HEK293T (cell line): ENCODE measurements around the gene YRDC.

Source experiments
- CTCF ChIA-PET: fragments of 350-600 bp; formaldehyde crosslinking; extraction: SDS; loops from one replicate; lab custom pipeline; 2021; ENCODE audit warnings: antibody characterized with exemption, inconsistent platforms; lab: Yijun Ruan, JAX
- POLR2A ChIA-PET: fragments of 350-600 bp; formaldehyde crosslinking; extraction: SDS; loops from one replicate; lab custom pipeline; 2020; ENCODE audit warnings: antibody characterized with exemption, inconsistent platforms; lab: Yijun Ruan, JAX
- DNase-seq: peaks from one replicate; pipeline ENCODE4 v3.0.0; 2012; ENCODE audit warnings: mixed read lengths; ENCODE audit errors: extremely low spot score
- ARNT ChIP-seq: fragments of 450-650 bp; IDR thresholded peaks from 2 replicates; pipeline ENCODE4 v1.6.1; 2017; ENCODE audit warnings: mild to moderate bottlenecking
- BHLHE40 ChIP-seq: fragments of 450-650 bp; IDR thresholded peaks from 2 replicates; pipeline ENCODE4 v1.6.1; 2016; ENCODE audit warnings: mild to moderate bottlenecking, moderate library complexity, borderline replicate concordance
- CTBP1 ChIP-seq: fragments of 450-650 bp; IDR thresholded peaks from 2 replicates; pipeline ENCODE4 v1.6.1; 2016; ENCODE audit warnings: borderline replicate concordance
- ELF4 ChIP-seq: fragments of 450-650 bp; IDR thresholded peaks from 2 replicates; pipeline ENCODE4 v1.6.1; 2017; ENCODE audit warnings: antibody characterized with exemption
- FOXA1 ChIP-seq: fragments of 450-650 bp; IDR thresholded peaks from 2 replicates; pipeline ENCODE4 v1.6.1; 2016; ENCODE audit warnings: mild to moderate bottlenecking
- FOXK2 ChIP-seq: fragments of 450-650 bp; IDR thresholded peaks from 2 replicates; pipeline ENCODE4 v1.6.1; 2016; ENCODE audit warnings: mild to moderate bottlenecking
- FOXM1 ChIP-seq: fragments of 450-650 bp; IDR thresholded peaks from 2 replicates; pipeline ENCODE4 v1.6.1; 2017; ENCODE audit warnings: mild to moderate bottlenecking, borderline replicate concordance
- HDGF ChIP-seq: fragments of 450-650 bp; IDR thresholded peaks from 2 replicates; pipeline ENCODE4 v1.6.1; 2017; ENCODE audit warnings: antibody characterized with exemption, borderline replicate concordance
- L3MBTL2 ChIP-seq: fragments of 450-650 bp; conservative IDR thresholded peaks from 2 replicates; pipeline ENCODE4 v1.6.1; 2016; ENCODE audit warnings: mild to moderate bottlenecking
- LEF1 ChIP-seq: fragments of 450-650 bp; IDR thresholded peaks from 2 replicates; pipeline ENCODE4 v1.6.1; 2017; ENCODE audit warnings: mild to moderate bottlenecking, borderline replicate concordance
- NFRKB ChIP-seq: fragments of 450-650 bp; IDR thresholded peaks from 2 replicates; pipeline ENCODE4 v1.6.1; 2016; ENCODE audit warnings: mild to moderate bottlenecking, moderate library complexity
- PKNOX1 ChIP-seq: fragments of 450-650 bp; IDR thresholded peaks from 2 replicates; pipeline ENCODE4 v1.6.1; 2016
- SP1 ChIP-seq: fragments of 450-650 bp; IDR thresholded peaks from 2 replicates; pipeline ENCODE4 v1.6.1; 2017
- SUZ12 ChIP-seq: fragments of 450-650 bp; IDR thresholded peaks from 2 replicates; pipeline ENCODE4 v1.6.1; 2016; ENCODE audit warnings: mild to moderate bottlenecking
- TARDBP ChIP-seq: fragments of 450-650 bp; IDR thresholded peaks from 2 replicates; pipeline ENCODE4 v1.6.1; 2016
- ZNF384 ChIP-seq: fragments of 450-650 bp; IDR thresholded peaks from 2 replicates; pipeline ENCODE4 v1.6.1; 2016

Gene YRDC

DNA sequence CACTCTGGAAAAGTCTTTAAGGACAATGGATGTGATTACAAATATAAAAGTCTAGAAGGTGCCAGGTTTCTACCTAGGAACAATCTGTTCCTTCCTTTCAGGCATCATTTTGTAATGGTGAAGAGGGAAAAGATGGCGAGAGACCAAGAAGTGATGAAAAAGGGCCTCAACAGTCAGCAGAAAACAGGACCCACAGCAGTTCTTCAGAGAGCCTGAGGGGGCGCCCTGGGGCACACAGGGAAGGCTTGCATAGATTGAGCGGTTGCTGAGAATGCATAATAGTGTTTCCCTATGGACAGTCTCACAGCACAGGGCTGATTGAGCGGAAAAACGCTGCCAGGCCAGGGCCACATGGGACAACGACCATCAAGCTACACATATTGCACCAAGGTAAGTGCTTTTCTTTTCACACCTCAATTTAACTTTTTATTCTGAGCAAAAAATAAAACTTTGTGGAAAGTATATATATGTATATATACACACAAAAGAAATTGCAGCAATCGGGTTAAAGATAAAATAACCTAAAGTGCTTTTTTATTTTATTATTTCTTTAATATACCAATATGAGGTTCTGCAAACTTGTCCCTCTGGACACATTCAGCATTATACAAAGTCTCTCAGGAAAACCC, 3.1 kb upstream of the YRDC start:
- CTCF ChIA-PET, result interaction anchor here (0.9 kb wide), 1 partner anchor 10 kb away, joined by 3 read pairs; no protein-coding TSS in a partner anchor
- TF ChIP-seq FOXA1 (no peak), PKNOX1 (no peak), L3MBTL2 (0 out of 2 replicates have a peak, but pooled peaks have one; percentile 10), ARNT (no peak)
- peak; percentile 78 for DNase-seq
- POLR2A ChIA-PET, result interaction anchor here (1.0 kb wide), 1 partner anchor 17 kb away, joined by 3 read pairs; the partner anchor contains the start of gene MANEAL

DNA sequence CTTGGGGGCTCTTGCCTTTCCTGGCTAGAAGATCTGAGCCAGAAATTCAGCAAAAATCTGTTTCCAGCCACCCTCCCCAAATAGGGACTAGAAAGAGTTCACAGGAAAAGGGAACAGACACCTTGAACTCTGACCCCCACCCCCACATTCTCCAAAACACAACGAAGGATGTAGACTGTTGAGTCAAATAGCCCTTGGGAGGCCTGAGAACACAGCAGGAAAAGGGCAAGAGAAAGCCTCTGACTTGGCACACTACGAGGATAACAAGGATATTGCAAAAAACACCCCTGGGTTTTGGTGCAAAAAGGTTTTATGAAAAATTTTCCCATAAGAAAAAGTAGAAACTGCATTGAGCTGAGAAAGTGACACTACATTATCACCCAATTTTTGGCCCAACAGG, 1.9 kb upstream of the YRDC start:
- DNase-seq, result no peak
- TF ChIP-seq SUZ12, result no peak
- TF ChIP-seq TARDBP, result no peak
- no peak for TF ChIP-seq NFRKB
- TF ChIP-seq FOXA1, result no peak
- TF ChIP-seq CTBP1, result no peak
- TF ChIP-seq ARNT, result no peak
- TF ChIP-seq L3MBTL2, result no peak
- TF ChIP-seq BHLHE40, result no peak
- no peak for TF ChIP-seq HDGF
- ChIA-PET CTCF (no interaction called here), POLR2A (no interaction called here)

DNA sequence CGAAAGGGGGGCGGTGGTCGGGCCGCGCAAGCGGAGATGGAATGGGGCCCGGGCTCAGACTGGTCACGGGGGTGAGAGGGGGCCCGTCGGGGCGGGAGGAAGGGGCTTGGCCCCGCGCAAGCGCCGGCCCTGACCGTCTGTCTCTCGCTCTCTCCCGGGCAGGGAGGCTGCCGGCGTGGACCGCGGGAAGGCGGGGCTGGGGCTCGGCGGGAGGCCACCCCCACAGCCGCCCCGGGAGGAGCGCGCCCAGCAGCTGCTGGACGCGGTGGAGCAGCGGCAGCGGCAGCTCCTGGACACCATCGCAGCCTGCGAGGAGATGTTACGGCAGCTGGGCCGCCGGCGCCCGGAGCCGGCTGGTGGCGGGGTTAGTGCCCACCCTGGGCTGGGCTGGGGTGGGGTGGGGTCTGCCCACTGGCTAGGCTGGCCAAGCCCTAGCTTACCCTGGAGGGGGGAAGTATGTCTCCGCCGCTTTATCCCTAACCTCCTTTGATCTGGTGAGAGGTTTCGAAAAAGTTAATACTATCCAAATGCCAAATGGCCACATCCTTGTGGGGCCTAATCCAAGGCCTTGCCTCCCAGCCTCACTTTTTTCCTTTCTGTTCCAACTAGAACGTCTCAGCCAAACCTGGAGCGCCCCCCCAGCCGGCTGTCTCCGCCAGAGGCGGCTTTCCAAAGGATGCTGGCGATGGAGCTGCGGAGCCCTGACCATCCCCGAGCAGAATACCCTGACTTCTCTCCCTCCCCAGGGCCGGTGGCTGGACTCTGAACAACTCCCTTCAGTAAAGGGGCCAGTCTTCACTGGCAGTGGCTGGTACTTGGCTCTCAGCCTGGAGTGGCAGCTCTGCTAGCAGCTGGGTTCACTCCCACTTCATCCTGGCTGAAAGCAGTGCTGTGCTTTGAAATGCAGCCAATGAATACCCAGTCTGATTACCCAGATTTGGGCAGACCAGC, 636 bp upstream of the YRDC start:
- peak; percentile 73 for DNase-seq
- ChIA-PET POLR2A (interaction anchor here (0.9 to 5.1 kb wide), 16 partner anchors 9 to 220 kb away, joined by 3 to 32 read pairs (median 4); partner anchors contain the start of genes MANEAL and MTF1), CTCF (interaction anchor here (0.6 to 0.8 kb wide), 2 partner anchors 33 to 51 kb away, joined by 3 read pairs; no protein-coding TSS in a partner anchor)
- no peak for TF ChIP-seq NFRKB
- no peak for TF ChIP-seq ELF4
- no peak for TF ChIP-seq CTBP1
- no peak for TF ChIP-seq PKNOX1
- TF ChIP-seq SP1, result no peak
- TF ChIP-seq SUZ12, result no peak
- TF ChIP-seq BHLHE40, result no peak
- no peak for TF ChIP-seq L3MBTL2
- no peak for TF ChIP-seq FOXK2
- TF ChIP-seq HDGF, result no peak
- TF ChIP-seq FOXM1, result no peak
- TF ChIP-seq FOXA1, result no peak
- no peak for TF ChIP-seq TARDBP
- no peak for TF ChIP-seq LEF1
- no peak for TF ChIP-seq ARNT

DNA sequence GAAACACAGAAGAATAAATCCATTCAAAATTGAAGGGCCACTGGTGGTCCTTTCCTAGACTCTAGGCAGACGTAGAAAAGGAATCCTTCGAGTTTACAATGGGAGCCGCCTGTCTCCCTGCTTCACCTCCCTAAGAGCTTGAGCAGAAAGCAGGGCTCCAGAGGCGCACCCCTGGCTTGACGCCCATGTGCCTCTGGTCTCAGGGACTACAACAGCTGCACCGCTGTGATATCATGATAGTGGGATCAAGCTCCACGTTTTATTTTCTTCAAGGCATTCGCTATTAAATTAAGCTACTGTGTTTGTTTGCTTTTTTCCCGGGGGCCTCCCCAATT, 821 bp downstream of the YRDC start:
- ChIA-PET CTCF (interaction anchor here (1.3 kb wide), 1 partner anchor 53 kb away, joined by 4 read pairs; no protein-coding TSS in a partner anchor), POLR2A (interaction anchor here (1.0 to 5.1 kb wide), 8 partner anchors 8 to 222 kb away, joined by 3 to 32 read pairs (median 6); partner anchors contain the start of genes MANEAL and MTF1)
- no peak for TF ChIP-seq CTBP1
- TF ChIP-seq SP1, result no peak
- TF ChIP-seq FOXK2, result no peak
- TF ChIP-seq FOXA1, result no peak
- no peak for TF ChIP-seq FOXM1
- TF ChIP-seq ELF4, result no peak
- no peak for TF ChIP-seq SUZ12
- no peak for TF ChIP-seq HDGF
- TF ChIP-seq BHLHE40, result no peak
- TF ChIP-seq L3MBTL2, result no peak
- no peak for TF ChIP-seq ARNT
- no peak for TF ChIP-seq LEF1
- TF ChIP-seq ZNF384, result no peak
- TF ChIP-seq TARDBP, result no peak
- no peak for TF ChIP-seq PKNOX1
- DNase-seq, result no peak

GRCh38 chr1:37802439-37802838, 5.6 kb downstream of the YRDC start:
- TF ChIP-seq LEF1 (no peak), FOXA1 (no peak), SP1 (no peak), NFRKB (no peak), FOXK2 (no peak), L3MBTL2 (no peak), ELF4 (no peak), CTBP1 (no peak), PKNOX1 (no peak), TARDBP (no peak), ARNT (no peak)
- CTCF ChIA-PET, result no interaction called here
- no peak for DNase-seq
- POLR2A ChIA-PET, result no interaction called here
